WTC11 (cell line): ENCODE measurements around the gene JSRP1. TPM values are rescaled to one million over a fixed set of nuclear protein-coding genes. Genes with fewer than 3 reads are reported as not detected.
A peak's percentile ranks its signal among the peaks of the same experiment; 100 is the strongest.

Experiments used
- ATAC-seq: fragments of 200-7000 bp; cut with Tn5 transposase; 2 replicates; pipeline ENCODE4 v1.10.0; 2021; ENCODE audit warnings: mild to moderate bottlenecking, moderate library complexity
- CTCF ChIA-PET: fragments of 300-600 bp; sonication (Branson Sonifier 250); formaldehyde crosslinking; loops from one replicate; lab custom pipeline; 2021; ENCODE audit warnings: antibody characterized with exemption; lab: Charles Lee
- POLR2A ChIA-PET: fragments of 350-600 bp; sonication (Branson Sonifier 250); formaldehyde crosslinking; loops from one replicate; lab custom pipeline; 2021; ENCODE audit warnings: antibody characterized with exemption; lab: Charles Lee
- DNase-seq: peaks from one replicate; pipeline ENCODE4 v3.0.0; 2021; ENCODE audit warnings: low spot score
- H3K27ac Mint-ChIP-seq: 2 replicates; pipeline ENCODE4 v1.8.0; 2021; ENCODE audit warnings: mixed read lengths
- H3K27me3 Mint-ChIP-seq: 2 replicates; pipeline ENCODE4 v1.8.0; 2021; ENCODE audit warnings: low read depth, mild to moderate bottlenecking, moderate library complexity, mixed read lengths
- H3K36me3 Mint-ChIP-seq: 2 replicates; pipeline ENCODE4 v1.8.0; 2021; ENCODE audit warnings: mixed read lengths
- H3K4me1 Mint-ChIP-seq: 2 replicates; pipeline ENCODE4 v1.8.0; 2022; ENCODE audit warnings: mixed read lengths
- H3K4me3 Mint-ChIP-seq: 2 replicates; pipeline ENCODE4 v1.8.0; 2021; ENCODE audit warnings: mild to moderate bottlenecking, moderate library complexity, mixed read lengths
- H3K9me3 Mint-ChIP-seq: 2 replicates; pipeline ENCODE4 v1.8.0; 2021; ENCODE audit warnings: mixed read lengths
- ATF1 ChIP-seq: sonication (generic); formaldehyde crosslinking; IDR thresholded peaks from 2 replicates; pipeline ENCODE4 v1.8.1; 2023; ENCODE audit warnings: mild to moderate bottlenecking, moderate library complexity, missing genetic modification reagents
- CBFB ChIP-seq: sonication (generic); formaldehyde crosslinking; IDR thresholded peaks from 2 replicates; pipeline ENCODE4 v1.8.1; 2022; ENCODE audit warnings: mild to moderate bottlenecking, low read depth, missing genetic modification reagents
- E2F4 ChIP-seq: sonication (generic); formaldehyde crosslinking; IDR thresholded peaks from 2 replicates; pipeline ENCODE4 v1.8.1; 2022; ENCODE audit warnings: low read depth, mild to moderate bottlenecking, moderate library complexity, missing genetic modification reagents, borderline replicate concordance
- FOXP1 ChIP-seq: sonication (generic); formaldehyde crosslinking; IDR thresholded peaks from 2 replicates; pipeline ENCODE4 v1.8.0; 2022; ENCODE audit warnings: missing genetic modification reagents, mild to moderate bottlenecking, moderate library complexity, borderline replicate concordance
- GABPB1 ChIP-seq: sonication (generic); formaldehyde crosslinking; IDR thresholded peaks from 2 replicates; pipeline ENCODE4 v1.8.1; 2023; ENCODE audit warnings: mild to moderate bottlenecking, missing genetic modification reagents
- HMGA2 ChIP-seq: fragments of 250-450 bp; sonication (Bioruptor Pico); IDR thresholded peaks from 2 replicates; pipeline ENCODE4 v1.4.0; 2021; ENCODE audit warnings: mild to moderate bottlenecking, moderate library complexity
- HMGXB4 ChIP-seq: sonication (generic); formaldehyde crosslinking; IDR thresholded peaks from 2 replicates; pipeline ENCODE4 v1.8.1; 2023; ENCODE audit warnings: mild to moderate bottlenecking, moderate library complexity, missing genetic modification reagents
- KAT7 ChIP-seq: sonication (generic); formaldehyde crosslinking; IDR thresholded peaks from 2 replicates; pipeline ENCODE4 v1.8.1; 2023; ENCODE audit warnings: missing genetic modification reagents, mild to moderate bottlenecking, borderline replicate concordance
- NR1H2 ChIP-seq: sonication (generic); formaldehyde crosslinking; IDR thresholded peaks from 2 replicates; pipeline ENCODE4 v1.9.0; 2021; ENCODE audit warnings: mild to moderate bottlenecking, moderate library complexity, missing genetic modification reagents
- NR3C1 ChIP-seq: sonication (generic); formaldehyde crosslinking; conservative IDR thresholded peaks from 2 replicates; pipeline ENCODE4 v1.8.1; 2023; ENCODE audit warnings: low read depth, mild to moderate bottlenecking, missing genetic modification reagents
- PRDM15 ChIP-seq: sonication (generic); formaldehyde crosslinking; IDR thresholded peaks from 2 replicates; pipeline ENCODE4 v1.8.0; 2022; ENCODE audit warnings: missing genetic modification reagents
- SP1 ChIP-seq: sonication (generic); formaldehyde crosslinking; conservative IDR thresholded peaks from 2 replicates; pipeline ENCODE4 v1.8.1; 2022; ENCODE audit warnings: missing genetic modification reagents
- TEAD4 ChIP-seq: sonication (generic); formaldehyde crosslinking; IDR thresholded peaks from 2 replicates; pipeline ENCODE4 v1.8.0; 2022; ENCODE audit warnings: mild to moderate bottlenecking, missing genetic modification reagents
- TP53 ChIP-seq: sonication (generic); formaldehyde crosslinking; IDR thresholded peaks from 2 replicates; pipeline ENCODE4 v1.8.1; 2023; ENCODE audit warnings: mild to moderate bottlenecking, missing genetic modification reagents
- USF1 ChIP-seq: sonication (generic); formaldehyde crosslinking; IDR thresholded peaks from 2 replicates; pipeline ENCODE4 v1.8.0; 2022; ENCODE audit warnings: mild to moderate bottlenecking, missing genetic modification reagents
- ZBTB21 ChIP-seq: sonication (generic); formaldehyde crosslinking; IDR thresholded peaks from 2 replicates; pipeline ENCODE4 v1.8.1; 2023; ENCODE audit warnings: mild to moderate bottlenecking, missing genetic modification reagents, borderline replicate concordance
- ZBTB43 ChIP-seq: sonication (generic); formaldehyde crosslinking; IDR thresholded peaks from 2 replicates; pipeline ENCODE4 v1.8.1; 2023; ENCODE audit warnings: mild to moderate bottlenecking, missing genetic modification reagents
- ZMAT4 ChIP-seq: fragments of 250-450 bp; sonication (Bioruptor Pico); IDR thresholded peaks from 2 replicates; pipeline ENCODE4 v1.9.0; 2021; ENCODE audit warnings: mild to moderate bottlenecking
- ZNF263 ChIP-seq: sonication (generic); formaldehyde crosslinking; IDR thresholded peaks from 2 replicates; pipeline ENCODE4 v1.8.1; 2022; ENCODE audit warnings: low read depth, mild to moderate bottlenecking, moderate library complexity, missing genetic modification reagents
- ZNF396 ChIP-seq: fragments of 250-450 bp; sonication (Bioruptor Pico); IDR thresholded peaks from 2 replicates; pipeline ENCODE4 v1.8.0; 2021; ENCODE audit warnings: mild to moderate bottlenecking, moderate library complexity, borderline replicate concordance
- ZNF416 ChIP-seq: fragments of 250-450 bp; sonication (Bioruptor Pico); IDR thresholded peaks from 2 replicates; pipeline ENCODE4 v1.9.0; 2021; ENCODE audit warnings: mild to moderate bottlenecking, inconsistent platforms
- total RNA-seq: library from RNA; stranded (reverse); gene quantifications from 3 replicates; pipeline ENCODE4 v1.2.3, GENCODE V29; 2021
- TF ChIP-seq, protein P1 (sequence below): sonication (generic); formaldehyde crosslinking; IDR thresholded peaks from 2 replicates; pipeline ENCODE4 v1.8.1; 2023; ENCODE audit warnings: mild to moderate bottlenecking, missing genetic modification reagents, moderate library complexity
- TF ChIP-seq, protein P2 (sequence below): sonication (generic); formaldehyde crosslinking; IDR thresholded peaks from 2 replicates; pipeline ENCODE4 v1.8.0; 2023; ENCODE audit warnings: mild to moderate bottlenecking, missing genetic modification reagents

The JSRP1 gene
- total RNA-seq, 1 experiment from 2014 or later: 0.33 TPM

- Mint-ChIP-seq H3K27me3 (no peaks in the 10 kb centered on the region; the same call in 1 of the 2 replicates), H3K4me1 (peaks cover 33% of the 10 kb centered on the region), H3K36me3 (peaks cover 8% of the 10 kb centered on the region), H3K27ac (peak overlapping the region; percentile 76; the same call in 1 of the 2 replicates), H3K9me3 (no peaks in the 10 kb centered on the region), H3K4me3 (peak overlapping the region; percentile 82)
- CTCF ChIA-PET: no interaction called here
- POLR2A ChIA-PET: interaction anchor here (0.5 to 1.3 kb wide), 3 partner anchors 40 to 273 kb away, joined by 3 to 11 read pairs (median 3); partner anchors contain the start of gene GADD45B
- ATAC-seq (peak; percentile 79), DNase-seq (peak; percentile 99)
- TF ChIP-seq ATF1 (CRISPR knock-in tag) (no peak), SP1 (CRISPR knock-in tag) (peak; percentile 98), HMGXB4 (CRISPR knock-in tag) (peak; percentile 62; the same call in 1 of the 2 replicates), USF1 (CRISPR knock-in tag) (peak; percentile 60; the same call in 1 of the 2 replicates), CBFB (no peak), ZBTB21 (CRISPR knock-in tag) (no peak), PRDM15 (0 out of 2 replicates have a peak, but pooled peaks have one; percentile 9), ZNF416 (CRISPR knock-in tag) (0 out of 2 replicates have a peak, but pooled peaks have one; percentile 59), ZMAT4 (CRISPR knock-in tag) (no peak), FOXP1 (CRISPR knock-in tag) (no peak; the same call in 1 of the 2 replicates), E2F4 (CRISPR knock-in tag) (no peak), ZNF396 (CRISPR knock-in tag) (no peak), NR1H2 (CRISPR knock-in tag) (no peak), ZNF263 (0 out of 2 replicates have a peak, but pooled peaks have one; percentile 6), KAT7 (CRISPR knock-in tag) (no peak; the same call in 1 of the 2 replicates), TEAD4 (no peak), HMGA2 (CRISPR knock-in tag) (no peak), TP53 (CRISPR knock-in tag) (no peak), GABPB1 (peak; percentile 72), NR3C1 (CRISPR knock-in tag) (no peak), ZBTB43 (peak; percentile 24; the same call in 1 of the 2 replicates)
- TF ChIP-seq, protein P1, sequence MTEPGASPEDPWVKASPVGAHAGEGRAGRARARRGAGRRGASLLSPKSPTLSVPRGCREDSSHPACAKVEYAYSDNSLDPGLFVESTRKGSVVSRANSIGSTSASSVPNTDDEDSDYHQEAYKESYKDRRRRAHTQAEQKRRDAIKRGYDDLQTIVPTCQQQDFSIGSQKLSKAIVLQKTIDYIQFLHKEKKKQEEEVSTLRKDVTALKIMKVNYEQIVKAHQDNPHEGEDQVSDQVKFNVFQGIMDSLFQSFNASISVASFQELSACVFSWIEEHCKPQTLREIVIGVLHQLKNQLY: no peak
- TF ChIP-seq, protein P2, sequence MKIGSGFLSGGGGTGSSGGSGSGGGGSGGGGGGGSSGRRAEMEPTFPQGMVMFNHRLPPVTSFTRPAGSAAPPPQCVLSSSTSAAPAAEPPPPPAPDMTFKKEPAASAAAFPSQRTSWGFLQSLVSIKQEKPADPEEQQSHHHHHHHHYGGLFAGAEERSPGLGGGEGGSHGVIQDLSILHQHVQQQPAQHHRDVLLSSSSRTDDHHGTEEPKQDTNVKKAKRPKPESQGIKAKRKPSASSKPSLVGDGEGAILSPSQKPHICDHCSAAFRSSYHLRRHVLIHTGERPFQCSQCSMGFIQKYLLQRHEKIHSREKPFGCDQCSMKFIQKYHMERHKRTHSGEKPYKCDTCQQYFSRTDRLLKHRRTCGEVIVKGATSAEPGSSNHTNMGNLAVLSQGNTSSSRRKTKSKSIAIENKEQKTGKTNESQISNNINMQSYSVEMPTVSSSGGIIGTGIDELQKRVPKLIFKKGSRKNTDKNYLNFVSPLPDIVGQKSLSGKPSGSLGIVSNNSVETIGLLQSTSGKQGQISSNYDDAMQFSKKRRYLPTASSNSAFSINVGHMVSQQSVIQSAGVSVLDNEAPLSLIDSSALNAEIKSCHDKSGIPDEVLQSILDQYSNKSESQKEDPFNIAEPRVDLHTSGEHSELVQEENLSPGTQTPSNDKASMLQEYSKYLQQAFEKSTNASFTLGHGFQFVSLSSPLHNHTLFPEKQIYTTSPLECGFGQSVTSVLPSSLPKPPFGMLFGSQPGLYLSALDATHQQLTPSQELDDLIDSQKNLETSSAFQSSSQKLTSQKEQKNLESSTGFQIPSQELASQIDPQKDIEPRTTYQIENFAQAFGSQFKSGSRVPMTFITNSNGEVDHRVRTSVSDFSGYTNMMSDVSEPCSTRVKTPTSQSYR (CRISPR knock-in tag): 0 out of 2 replicates have a peak, but pooled peaks have one; percentile 41
Observed at GRCh38 chr19:2269244-2270156, 13.3 kb upstream of the JSRP1 start.
